HepG2 (cell line): ENCODE measurements around the gene CEP162. TPM values are rescaled to one million over a fixed set of nuclear protein-coding genes. Genes with fewer than 3 reads are reported as not detected.

Experiments used
- BCL6 ChIP-seq: IDR thresholded peaks from 2 replicates; pipeline ENCODE4 v1.6.1; 2016; ENCODE audit warnings: missing genetic modification reagents, missing compliant biosample characterization
- CHCHD3 ChIP-seq: sonication (generic); formaldehyde crosslinking; IDR thresholded peaks from 2 replicates; pipeline ENCODE4 v1.8.0; 2022; ENCODE audit warnings: mild to moderate bottlenecking, missing genetic modification reagents, moderate library complexity
- E2F5 ChIP-seq: sonication (generic); formaldehyde crosslinking; conservative IDR thresholded peaks from 2 replicates; pipeline ENCODE4 v1.4.0; 2020; ENCODE audit warnings: missing genetic modification reagents
- SAP130 ChIP-seq: IDR thresholded peaks from 2 replicates; pipeline ENCODE4 v1.6.1; 2016; ENCODE audit warnings: low read depth
- SOX6 ChIP-seq, 2 experiments: fragments of 450-650 bp in 1 of 2; sonication (generic) in 1 of 2; formaldehyde crosslinking in 1 of 2; IDR thresholded peaks; 2 replicates each; pipeline versions ENCODE4 v1.4.0 to v1.6.1; 2017 to 2020; ENCODE audit warnings: antibody characterized with exemption in 1 of 2, mild to moderate bottlenecking in 1 of 2, missing genetic modification reagents in 1 of 2
- YY1 ChIP-seq: IDR thresholded peaks from 2 replicates; pipeline ENCODE4 v1.6.1; 2011; ENCODE audit warnings: low read length, low read depth, moderate library complexity, mild to moderate bottlenecking; ENCODE audit not compliant: insufficient read depth, insufficient replicate concordance
- ZBTB2 ChIP-seq: sonication (generic); formaldehyde crosslinking; IDR thresholded peaks from 2 replicates; pipeline ENCODE4 v1.8.0; 2022; ENCODE audit warnings: low read depth, missing genetic modification reagents
- ZBTB42 ChIP-seq: sonication (generic); formaldehyde crosslinking; IDR thresholded peaks from 2 replicates; pipeline ENCODE4 v1.5.0; 2020; ENCODE audit warnings: mild to moderate bottlenecking, missing genetic modification reagents
- ZNF138 ChIP-seq: sonication (generic); formaldehyde crosslinking; IDR thresholded peaks from 2 replicates; pipeline ENCODE4 v1.5.0; 2020; ENCODE audit warnings: mild to moderate bottlenecking, low read depth, missing genetic modification reagents
- ZNF264 ChIP-seq: sonication (generic); formaldehyde crosslinking; IDR thresholded peaks from 2 replicates; pipeline ENCODE4 v1.4.0; 2020; ENCODE audit warnings: missing genetic modification reagents
- ZNF282 ChIP-seq: fragments of 450-650 bp; IDR thresholded peaks from 2 replicates; pipeline ENCODE4 v1.6.1; 2018; ENCODE audit not compliant: partially characterized antibody
- ZNF3 ChIP-seq: IDR thresholded peaks from 2 replicates; pipeline ENCODE4 v1.7.0; 2017; ENCODE audit warnings: inconsistent platforms
- ZNF670 ChIP-seq: sonication (generic); formaldehyde crosslinking; IDR thresholded peaks from 2 replicates; pipeline ENCODE4 v1.8.0; 2022; ENCODE audit warnings: mild to moderate bottlenecking, missing genetic modification reagents, borderline replicate concordance
- ZSCAN30 ChIP-seq: sonication (generic); formaldehyde crosslinking; IDR thresholded peaks from 2 replicates; pipeline ENCODE4 v1.5.0; 2020; ENCODE audit warnings: mild to moderate bottlenecking, missing genetic modification reagents
- polyA plus RNA-seq, 8 experiments: library from polyadenylated mRNA; depleted of rRNA in 3 of 8; stranded (reverse) in 7 of 8; unstranded in 1 of 8; fragments of >200 nt; fragmentation: Illumina TruSeq in 4 of 8; extraction: Trizol in 4 of 8; gene quantifications; 2 replicates each; pipeline versions ENCODE4 v1.2.1 to v1.2.3, GENCODE V29; 2011 to 2016; ENCODE audit warnings: low read depth in 4 of 8, missing spikeins in 1 of 8, mixed read lengths in 1 of 8; ENCODE audit not compliant: insufficient read depth in 1 of 8
- total RNA-seq, 5 experiments: library from RNA; depleted of rRNA; stranded (reverse); fragments of >200 nt; fragmentation: Illumina TruSeq; extraction: Trizol; gene quantifications; 2 replicates each; pipeline ENCODE4 v1.2.3, GENCODE V29; 2016; ENCODE audit warnings: low read depth in 1 of 5
- TF ChIP-seq, protein P1 (sequence below): IDR thresholded peaks from 2 replicates; pipeline ENCODE4 v1.6.1; 2016; ENCODE audit warnings: mild to moderate bottlenecking
- TF ChIP-seq, protein P2 (sequence below): sonication (generic); formaldehyde crosslinking; IDR thresholded peaks from 2 replicates; pipeline ENCODE4 v1.5.1; 2020; ENCODE audit warnings: mild to moderate bottlenecking, missing genetic modification reagents, borderline replicate concordance
- TF ChIP-seq, protein P3 (sequence below): sonication (generic); formaldehyde crosslinking; IDR thresholded peaks from 2 replicates; pipeline ENCODE4 v1.5.0; 2020; ENCODE audit warnings: mild to moderate bottlenecking, missing genetic modification reagents

The CEP162 gene
- total and polyA plus RNA-seq, 2 of the 13 experiments (the other 11 are each of a cell fraction or from before 2014, with no cell fraction given), result 0.50 to 7.9 TPM

- TF ChIP-seq, protein P1, sequence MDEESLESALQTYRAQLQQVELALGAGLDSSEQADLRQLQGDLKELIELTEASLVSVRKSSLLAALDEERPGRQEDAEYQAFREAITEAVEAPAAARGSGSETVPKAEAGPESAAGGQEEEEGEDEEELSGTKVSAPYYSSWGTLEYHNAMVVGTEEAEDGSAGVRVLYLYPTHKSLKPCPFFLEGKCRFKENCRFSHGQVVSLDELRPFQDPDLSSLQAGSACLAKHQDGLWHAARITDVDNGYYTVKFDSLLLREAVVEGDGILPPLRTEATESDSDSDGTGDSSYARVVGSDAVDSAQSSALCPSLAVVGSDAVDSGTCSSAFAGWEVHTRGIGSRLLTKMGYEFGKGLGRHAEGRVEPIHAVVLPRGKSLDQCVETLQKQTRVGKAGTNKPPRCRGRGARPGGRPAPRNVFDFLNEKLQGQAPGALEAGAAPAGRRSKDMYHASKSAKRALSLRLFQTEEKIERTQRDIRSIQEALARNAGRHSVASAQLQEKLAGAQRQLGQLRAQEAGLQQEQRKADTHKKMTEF (CRISPR knock-in tag), result peak; percentile 71; the same call in 1 of the 2 replicates
- TF ChIP-seq ZNF282 (no peak), ZNF138 (CRISPR knock-in tag) (no peak), YY1 (no peak), CHCHD3 (no peak), SAP130 (CRISPR knock-in tag) (peak; percentile 99), BCL6 (no peak), SOX6 (IDR thresholded peaks at IDR 0.05) (no peak), SOX6 (CRISPR knock-in tag; IDR thresholded peaks at IDR 0.05) (peak; percentile 40; the same call in 1 of the 2 replicates), ZNF670 (CRISPR knock-in tag) (no peak), ZBTB2 (no peak), ZNF3 (CRISPR knock-in tag) (no peak), ZNF264 (CRISPR knock-in tag) (peak; percentile 60; the same call in 1 of the 2 replicates), ZBTB42 (CRISPR knock-in tag) (0 out of 2 replicates have a peak, but pooled peaks have one; percentile 39), E2F5 (peak; percentile 75), ZSCAN30 (CRISPR knock-in tag) (peak; percentile 65; the same call in 1 of the 2 replicates)
- TF ChIP-seq, protein P2, sequence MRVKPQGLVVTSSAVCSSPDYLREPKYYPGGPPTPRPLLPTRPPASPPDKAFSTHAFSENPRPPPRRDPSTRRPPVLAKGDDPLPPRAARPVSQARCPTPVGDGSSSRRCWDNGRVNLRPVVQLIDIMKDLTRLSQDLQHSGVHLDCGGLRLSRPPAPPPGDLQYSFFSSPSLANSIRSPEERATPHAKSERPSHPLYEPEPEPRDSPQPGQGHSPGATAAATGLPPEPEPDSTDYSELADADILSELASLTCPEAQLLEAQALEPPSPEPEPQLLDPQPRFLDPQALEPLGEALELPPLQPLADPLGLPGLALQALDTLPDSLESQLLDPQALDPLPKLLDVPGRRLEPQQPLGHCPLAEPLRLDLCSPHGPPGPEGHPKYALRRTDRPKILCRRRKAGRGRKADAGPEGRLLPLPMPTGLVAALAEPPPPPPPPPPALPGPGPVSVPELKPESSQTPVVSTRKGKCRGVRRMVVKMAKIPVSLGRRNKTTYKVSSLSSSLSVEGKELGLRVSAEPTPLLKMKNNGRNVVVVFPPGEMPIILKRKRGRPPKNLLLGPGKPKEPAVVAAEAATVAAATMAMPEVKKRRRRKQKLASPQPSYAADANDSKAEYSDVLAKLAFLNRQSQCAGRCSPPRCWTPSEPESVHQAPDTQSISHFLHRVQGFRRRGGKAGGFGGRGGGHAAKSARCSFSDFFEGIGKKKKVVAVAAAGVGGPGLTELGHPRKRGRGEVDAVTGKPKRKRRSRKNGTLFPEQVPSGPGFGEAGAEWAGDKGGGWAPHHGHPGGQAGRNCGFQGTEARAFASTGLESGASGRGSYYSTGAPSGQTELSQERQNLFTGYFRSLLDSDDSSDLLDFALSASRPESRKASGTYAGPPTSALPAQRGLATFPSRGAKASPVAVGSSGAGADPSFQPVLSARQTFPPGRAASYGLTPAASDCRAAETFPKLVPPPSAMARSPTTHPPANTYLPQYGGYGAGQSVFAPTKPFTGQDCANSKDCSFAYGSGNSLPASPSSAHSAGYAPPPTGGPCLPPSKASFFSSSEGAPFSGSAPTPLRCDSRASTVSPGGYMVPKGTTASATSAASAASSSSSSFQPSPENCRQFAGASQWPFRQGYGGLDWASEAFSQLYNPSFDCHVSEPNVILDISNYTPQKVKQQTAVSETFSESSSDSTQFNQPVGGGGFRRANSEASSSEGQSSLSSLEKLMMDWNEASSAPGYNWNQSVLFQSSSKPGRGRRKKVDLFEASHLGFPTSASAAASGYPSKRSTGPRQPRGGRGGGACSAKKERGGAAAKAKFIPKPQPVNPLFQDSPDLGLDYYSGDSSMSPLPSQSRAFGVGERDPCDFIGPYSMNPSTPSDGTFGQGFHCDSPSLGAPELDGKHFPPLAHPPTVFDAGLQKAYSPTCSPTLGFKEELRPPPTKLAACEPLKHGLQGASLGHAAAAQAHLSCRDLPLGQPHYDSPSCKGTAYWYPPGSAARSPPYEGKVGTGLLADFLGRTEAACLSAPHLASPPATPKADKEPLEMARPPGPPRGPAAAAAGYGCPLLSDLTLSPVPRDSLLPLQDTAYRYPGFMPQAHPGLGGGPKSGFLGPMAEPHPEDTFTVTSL (CRISPR knock-in tag), result 0 out of 2 replicates have a peak, but pooled peaks have one; percentile 23
- TF ChIP-seq, protein P3, sequence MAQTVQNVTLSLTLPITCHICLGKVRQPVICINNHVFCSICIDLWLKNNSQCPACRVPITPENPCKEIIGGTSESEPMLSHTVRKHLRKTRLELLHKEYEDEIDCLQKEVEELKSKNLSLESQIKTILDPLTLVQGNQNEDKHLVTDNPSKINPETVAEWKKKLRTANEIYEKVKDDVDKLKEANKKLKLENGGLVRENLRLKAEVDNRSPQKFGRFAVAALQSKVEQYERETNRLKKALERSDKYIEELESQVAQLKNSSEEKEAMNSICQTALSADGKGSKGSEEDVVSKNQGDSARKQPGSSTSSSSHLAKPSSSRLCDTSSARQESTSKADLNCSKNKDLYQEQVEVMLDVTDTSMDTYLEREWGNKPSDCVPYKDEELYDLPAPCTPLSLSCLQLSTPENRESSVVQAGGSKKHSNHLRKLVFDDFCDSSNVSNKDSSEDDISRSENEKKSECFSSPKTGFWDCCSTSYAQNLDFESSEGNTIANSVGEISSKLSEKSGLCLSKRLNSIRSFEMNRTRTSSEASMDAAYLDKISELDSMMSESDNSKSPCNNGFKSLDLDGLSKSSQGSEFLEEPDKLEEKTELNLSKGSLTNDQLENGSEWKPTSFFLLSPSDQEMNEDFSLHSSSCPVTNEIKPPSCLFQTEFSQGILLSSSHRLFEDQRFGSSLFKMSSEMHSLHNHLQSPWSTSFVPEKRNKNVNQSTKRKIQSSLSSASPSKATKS (CRISPR knock-in tag), result peak; percentile 89; the same call in 1 of the 2 replicates
Observed at GRCh38 chr6:84227434-84228197, at the start of gene CEP162 (continued).
